Activated naive CD8-positive, alpha-beta T cell treated with anti-CD3 and anti-CD28 coated beads for 36 hours (primary cell): ENCODE results near the gene EPB41L5. TPM values are rescaled to one million over a fixed set of nuclear protein-coding genes. Genes with fewer than 3 reads are reported as not detected.
A peak's percentile ranks its signal among the peaks of the same experiment; 100 is the strongest.
"Not testable (repeated sequence)": the region's sequence is repeated elsewhere in the genome, so short reads cannot be mapped to it uniquely, and the experiment has no call there.

Experiments
- DNase-seq: peaks from one replicate; pipeline ENCODE4 v3.0.0; 2021
- H3K27ac Mint-ChIP-seq: one replicate; pipeline ENCODE4 v1.8.0; 2022; ENCODE audit warnings: mild to moderate bottlenecking, moderate library complexity, mixed read lengths
- H3K27me3 Mint-ChIP-seq: one replicate; pipeline ENCODE4 v1.8.0; 2022; ENCODE audit warnings: mild to moderate bottlenecking, mixed read lengths
- H3K36me3 Mint-ChIP-seq: one replicate; pipeline ENCODE4 v1.8.0; 2021; ENCODE audit warnings: mild to moderate bottlenecking, mixed read lengths
- H3K4me1 Mint-ChIP-seq: one replicate; pipeline ENCODE4 v1.8.0; 2021; ENCODE audit warnings: mixed read lengths
- H3K4me3 Mint-ChIP-seq: one replicate; pipeline ENCODE4 v1.8.0; 2022; ENCODE audit warnings: mild to moderate bottlenecking, moderate library complexity, mixed read lengths
- H3K9me3 Mint-ChIP-seq: one replicate; pipeline ENCODE4 v1.8.0; 2022; ENCODE audit warnings: mixed read lengths
- total RNA-seq, 2 experiments: library from RNA; stranded (reverse); gene quantifications; one replicate each; pipeline ENCODE4 v1.2.3, GENCODE V29; 2021

EPB41L5 gene
- total RNA-seq = 1 to 10 TPM; 3.8 to 4.5 TPM

- peak; percentile 87 for DNase-seq
- no peaks in the 10 kb centered on the region for H3K36me3 Mint-ChIP-seq
- peaks cover 16% of the 10 kb centered on the region for H3K4me1 Mint-ChIP-seq
- no peaks in the 10 kb centered on the region for H3K9me3 Mint-ChIP-seq
- peak within 1 kb of the TSS; percentile 75 for H3K4me3 Mint-ChIP-seq
- H3K27ac Mint-ChIP-seq = peak within 1 kb of the TSS; percentile 11
- no peaks in the 10 kb centered on the region for H3K27me3 Mint-ChIP-seq
Measured at GRCh38 chr2:120012771-120013596, at the start of gene EPB41L5. Gene EPB41L5, plus strand, starts transcription at chr2:120013077. Its CDS starts 6,008 bp downstream, at chr2:120019085.

DNA sequence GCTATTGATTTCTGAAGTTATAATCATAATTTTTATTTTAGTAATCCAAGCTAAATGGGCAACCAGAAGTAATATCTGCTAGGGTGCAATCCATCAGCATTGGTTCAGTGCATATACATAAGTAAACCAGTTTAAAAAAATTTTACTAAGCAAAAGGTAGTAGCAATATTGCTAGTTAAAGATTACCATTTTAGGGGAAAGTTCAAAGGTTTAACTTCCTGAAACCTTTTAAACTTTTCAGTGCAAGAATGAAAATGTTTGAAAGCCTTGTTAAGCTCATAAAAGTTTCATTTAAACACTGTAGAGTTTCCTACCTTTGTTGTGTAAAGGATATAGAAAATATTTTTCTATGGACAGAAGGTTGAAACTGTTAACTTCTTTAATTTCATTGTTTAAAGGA is 31.0 kb upstream of the EPB41L5 start:
- Mint-ChIP-seq H3K9me3 (peaks cover 6% of the 10 kb centered on the region), H3K27me3 (no peaks in the 10 kb centered on the region), H3K36me3 (peaks cover 6% of the 10 kb centered on the region), H3K27ac (no peak overlapping the region), H3K4me1 (peaks cover 9% of the 10 kb centered on the region), H3K4me3 (no peak overlapping the region)
- DNase-seq = no peak

GRCh38 chr2:119982506-119982905 is 30.4 kb upstream of the EPB41L5 start:
- H3K4me1 Mint-ChIP-seq = peaks cover 9% of the 10 kb centered on the region
- peaks cover 6% of the 10 kb centered on the region for H3K9me3 Mint-ChIP-seq
- no peak overlapping the region for H3K27ac Mint-ChIP-seq
- DNase-seq = no peak
- no peak overlapping the region for H3K4me3 Mint-ChIP-seq
- H3K27me3 Mint-ChIP-seq = no peaks in the 10 kb centered on the region
- H3K36me3 Mint-ChIP-seq = peaks cover 6% of the 10 kb centered on the region

- H3K36me3 Mint-ChIP-seq = peaks cover 6% of the 10 kb centered on the region
- H3K27ac Mint-ChIP-seq = no peak overlapping the region
- no peaks in the 10 kb centered on the region for H3K27me3 Mint-ChIP-seq
- H3K9me3 Mint-ChIP-seq = peaks cover 6% of the 10 kb centered on the region
- no peak overlapping the region for H3K4me3 Mint-ChIP-seq
- no peak for DNase-seq
- peaks cover 9% of the 10 kb centered on the region for H3K4me1 Mint-ChIP-seq
Measured at GRCh38 chr2:119983108-119983507, 29.8 kb upstream of the EPB41L5 start.

- no peak for DNase-seq
- Mint-ChIP-seq H3K4me1 (no peaks in the 10 kb centered on the region), H3K36me3 (no peaks in the 10 kb centered on the region)
Measured at GRCh38 chr2:119996148-119996547, 16.7 kb upstream of the EPB41L5 start.

GRCh38 chr2:119996896-119997891 is 15.7 kb upstream of the EPB41L5 start:
- DNase-seq, H3K4me3 Mint-ChIP-seq, H3K27ac Mint-ChIP-seq, H3K4me1 Mint-ChIP-seq, H3K27me3 Mint-ChIP-seq, H3K9me3 Mint-ChIP-seq, H3K36me3 Mint-ChIP-seq: not testable (repeated sequence)

More at GRCh38 chr2:119996148-119996547, 16.7 kb upstream of the EPB41L5 start:
- no peaks in the 10 kb centered on the region for H3K9me3 Mint-ChIP-seq
- H3K27me3 Mint-ChIP-seq = no peaks in the 10 kb centered on the region
- no peak overlapping the region for H3K4me3 Mint-ChIP-seq
- H3K27ac Mint-ChIP-seq = no peak overlapping the region

GRCh38 chr2:120001471-120001870 is 11.4 kb upstream of the EPB41L5 start:
- H3K36me3 Mint-ChIP-seq = no peaks in the 10 kb centered on the region

DNA sequence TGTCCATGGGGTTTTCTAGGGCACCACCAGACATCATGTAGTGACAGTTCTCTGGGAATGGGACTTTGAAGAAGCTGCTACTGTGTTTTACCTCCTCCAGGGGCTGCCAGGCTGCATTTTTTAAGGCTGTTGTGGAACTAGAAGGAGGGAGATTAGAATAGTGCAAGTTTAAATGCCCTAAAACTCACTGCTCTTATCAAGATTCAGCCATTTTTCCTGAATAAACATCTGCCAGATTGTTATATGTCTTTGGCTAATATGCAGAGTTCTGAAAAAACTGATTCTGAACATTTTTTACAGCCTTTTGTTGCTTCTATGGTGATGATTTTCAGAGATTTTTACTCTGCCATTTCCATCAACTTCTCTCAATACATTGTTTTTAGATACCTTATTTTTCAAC is 8.6 kb upstream of the EPB41L5 start:
- H3K36me3 Mint-ChIP-seq = no peaks in the 10 kb centered on the region
- peaks cover 3% of the 10 kb centered on the region for H3K4me1 Mint-ChIP-seq

More at GRCh38 chr2:120001471-120001870, 11.4 kb upstream of the EPB41L5 start:
- no peaks in the 10 kb centered on the region for H3K27me3 Mint-ChIP-seq
- peaks cover 3% of the 10 kb centered on the region for H3K4me1 Mint-ChIP-seq
- H3K9me3 Mint-ChIP-seq = no peaks in the 10 kb centered on the region
- no peak for DNase-seq
- H3K4me3 Mint-ChIP-seq = no peak overlapping the region
- H3K27ac Mint-ChIP-seq = no peak overlapping the region

GRCh38 chr2:120005834-120006521 is 6.9 kb upstream of the EPB41L5 start:
- Mint-ChIP-seq H3K27me3 (no peaks in the 10 kb centered on the region), H3K4me1 (peaks cover 3% of the 10 kb centered on the region), H3K9me3 (no peaks in the 10 kb centered on the region), H3K27ac (no peak overlapping the region), H3K36me3 (no peaks in the 10 kb centered on the region), H3K4me3 (no peak overlapping the region)
- DNase-seq = no peak

More for the DNA sequence above, 8.6 kb upstream of the EPB41L5 start:
- H3K27me3 Mint-ChIP-seq = no peaks in the 10 kb centered on the region
- no peaks in the 10 kb centered on the region for H3K9me3 Mint-ChIP-seq
- no peak overlapping the region for H3K27ac Mint-ChIP-seq
- DNase-seq = no peak
- H3K4me3 Mint-ChIP-seq = no peak overlapping the region

GRCh38 chr2:120007851-120008250 is 5.0 kb upstream of the EPB41L5 start:
- Mint-ChIP-seq H3K9me3 (no peaks in the 10 kb centered on the region), H3K27ac (no peak overlapping the region), H3K4me1 (peaks cover 10% of the 10 kb centered on the region), H3K27me3 (no peaks in the 10 kb centered on the region), H3K36me3 (no peaks in the 10 kb centered on the region), H3K4me3 (no peak overlapping the region)
- DNase-seq = no peak

GRCh38 chr2:120012363-120012762 is 514 bp upstream of the EPB41L5 start:
- H3K27me3 Mint-ChIP-seq = no peaks in the 10 kb centered on the region
- H3K9me3 Mint-ChIP-seq = no peaks in the 10 kb centered on the region
- H3K27ac Mint-ChIP-seq = peak overlapping the region; percentile 11
- H3K36me3 Mint-ChIP-seq = no peaks in the 10 kb centered on the region
- no peak for DNase-seq
- peak overlapping the region; percentile 66 for H3K4me3 Mint-ChIP-seq
- H3K4me1 Mint-ChIP-seq = peaks cover 16% of the 10 kb centered on the region

- no peaks in the 10 kb centered on the region for H3K27me3 Mint-ChIP-seq
- no peak overlapping the region for H3K27ac Mint-ChIP-seq
- H3K36me3 Mint-ChIP-seq = no peaks in the 10 kb centered on the region
- H3K4me3 Mint-ChIP-seq = peak overlapping the region; percentile 75
- DNase-seq = peak; percentile 8
- no peaks in the 10 kb centered on the region for H3K9me3 Mint-ChIP-seq
- H3K4me1 Mint-ChIP-seq = peaks cover 16% of the 10 kb centered on the region
Measured at GRCh38 chr2:120013597-120014223, 833 bp downstream of the EPB41L5 start.

DNA sequence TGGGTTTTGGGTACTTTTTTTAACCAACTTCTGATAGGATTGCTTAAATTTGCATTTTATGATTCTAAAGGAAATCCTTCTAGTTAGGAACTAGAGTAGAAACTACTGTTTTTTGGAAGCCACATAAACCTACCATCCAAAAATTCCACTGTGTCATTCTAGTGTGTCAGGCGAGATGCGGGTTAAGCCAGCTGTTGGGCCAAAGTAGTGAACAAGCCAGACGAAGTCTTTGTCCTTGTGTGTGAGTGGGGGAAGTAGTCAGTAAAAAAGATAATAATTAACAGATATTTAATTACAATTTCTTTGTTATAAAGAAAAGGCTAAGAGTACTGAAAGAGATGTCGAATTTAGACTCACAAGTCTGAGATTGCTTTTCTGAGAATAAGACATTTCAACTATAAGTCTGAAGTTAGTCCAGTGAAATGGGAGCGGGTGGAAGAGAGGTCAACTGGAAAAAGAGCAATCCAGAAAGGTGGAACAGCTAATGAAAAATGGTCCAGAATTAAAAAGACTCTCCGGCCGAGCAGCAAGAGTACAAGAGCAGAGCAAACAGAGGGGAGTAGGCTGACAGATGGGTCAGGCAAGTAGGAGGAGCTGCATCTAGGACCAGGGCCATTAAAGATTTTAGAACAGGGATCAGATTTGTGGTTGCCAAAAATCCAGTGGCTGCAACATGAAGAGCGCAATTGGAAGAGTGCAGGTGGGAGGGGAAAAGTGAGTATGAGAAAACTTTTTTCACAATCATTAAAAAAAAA is 1.5 kb downstream of the EPB41L5 start:
- Mint-ChIP-seq H3K27me3 (no peaks in the 10 kb centered on the region), H3K4me1 (peaks cover 16% of the 10 kb centered on the region), H3K27ac (no peak overlapping the region)

GRCh38 chr2:120016800-120017199 is 3.9 kb downstream of the EPB41L5 start:
- H3K27me3 Mint-ChIP-seq = no peaks in the 10 kb centered on the region
- peaks cover 1% of the 10 kb centered on the region for H3K36me3 Mint-ChIP-seq
- H3K4me3 Mint-ChIP-seq = no peak overlapping the region
- H3K9me3 Mint-ChIP-seq = no peaks in the 10 kb centered on the region
- peaks cover 18% of the 10 kb centered on the region for H3K4me1 Mint-ChIP-seq
- H3K27ac Mint-ChIP-seq = no peak overlapping the region
- DNase-seq = no peak

More for the DNA sequence above, 1.5 kb downstream of the EPB41L5 start:
- Mint-ChIP-seq H3K36me3 (no peaks in the 10 kb centered on the region), H3K4me3 (no peak overlapping the region), H3K9me3 (no peaks in the 10 kb centered on the region)
- no peak for DNase-seq
